ENCODE results near the gene MYL12A.

DNA sequence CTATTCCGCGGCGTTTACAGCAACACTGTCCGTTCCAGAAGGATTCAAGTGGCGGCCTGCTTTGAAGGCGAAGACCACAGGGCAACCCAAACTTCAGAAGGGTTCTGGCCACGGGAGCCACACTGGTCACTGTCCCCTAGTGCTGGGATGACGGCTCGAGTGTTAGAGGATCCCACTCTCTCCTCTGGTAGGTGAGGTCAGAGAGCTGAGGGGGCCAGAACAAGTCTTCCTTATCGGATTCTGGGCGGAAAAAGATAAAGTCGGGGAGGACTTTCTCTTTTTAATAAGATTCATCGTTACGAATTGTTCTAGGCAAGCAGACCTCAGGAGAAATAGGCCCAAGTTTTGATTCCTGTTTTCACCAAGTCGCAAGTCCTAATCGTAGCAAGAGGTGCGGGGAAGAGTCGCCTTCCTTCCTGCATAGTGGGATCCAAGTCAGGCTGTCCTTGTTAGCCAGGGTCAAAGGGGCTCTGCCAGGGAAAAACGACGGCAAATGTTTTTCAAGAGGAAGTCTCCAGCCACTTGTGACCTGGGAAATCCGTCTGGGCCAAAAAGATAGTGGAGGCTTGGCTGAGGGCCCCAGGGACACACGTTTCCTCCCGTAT lies 864 bp upstream of the MYL12A start:
- TF ChIP-seq, protein P1, sequence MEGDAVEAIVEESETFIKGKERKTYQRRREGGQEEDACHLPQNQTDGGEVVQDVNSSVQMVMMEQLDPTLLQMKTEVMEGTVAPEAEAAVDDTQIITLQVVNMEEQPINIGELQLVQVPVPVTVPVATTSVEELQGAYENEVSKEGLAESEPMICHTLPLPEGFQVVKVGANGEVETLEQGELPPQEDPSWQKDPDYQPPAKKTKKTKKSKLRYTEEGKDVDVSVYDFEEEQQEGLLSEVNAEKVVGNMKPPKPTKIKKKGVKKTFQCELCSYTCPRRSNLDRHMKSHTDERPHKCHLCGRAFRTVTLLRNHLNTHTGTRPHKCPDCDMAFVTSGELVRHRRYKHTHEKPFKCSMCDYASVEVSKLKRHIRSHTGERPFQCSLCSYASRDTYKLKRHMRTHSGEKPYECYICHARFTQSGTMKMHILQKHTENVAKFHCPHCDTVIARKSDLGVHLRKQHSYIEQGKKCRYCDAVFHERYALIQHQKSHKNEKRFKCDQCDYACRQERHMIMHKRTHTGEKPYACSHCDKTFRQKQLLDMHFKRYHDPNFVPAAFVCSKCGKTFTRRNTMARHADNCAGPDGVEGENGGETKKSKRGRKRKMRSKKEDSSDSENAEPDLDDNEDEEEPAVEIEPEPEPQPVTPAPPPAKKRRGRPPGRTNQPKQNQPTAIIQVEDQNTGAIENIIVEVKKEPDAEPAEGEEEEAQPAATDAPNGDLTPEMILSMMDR (IDR thresholded peaks at IDR 0.05; ENCODE audit: poor library complexity) = no peak
- TF ChIP-seq EZH2phosphoT487 (IDR thresholded peaks at IDR 0.05; ENCODE audit: low read depth, severe bottlenecking, unreplicated experiment) = no peak
